PC-3 (cell line): Measurements from ENCODE around the gene JAM2. TPM values are rescaled to one million over a fixed set of nuclear protein-coding genes. Genes with fewer than 3 reads are reported as not detected.

Experiments used
- ATAC-seq: fragments of 200-7000 bp; cut with Tn5 transposase; 2 replicates; pipeline ENCODE4 v1.9.1; 2020; ENCODE audit warnings: mild to moderate bottlenecking, moderate library complexity
- BruUV-seq: library from RNA; stranded (reverse); fragments of 400-500 nt; replicated peaks from 2 replicates; lab custom pipeline; 2021; lab: Mats Ljungman, UMichigan
- CTCF ChIA-PET: fragments of 300-600 bp; sonication (Branson Sonifier 250); formaldehyde crosslinking; loops from one replicate; lab custom pipeline; 2022; ENCODE audit warnings: antibody characterized with exemption; lab: Charles Lee
- POLR2A ChIA-PET: fragments of 300-600 bp; sonication (Branson Sonifier 250); formaldehyde crosslinking; loops from one replicate; lab custom pipeline; 2022; ENCODE audit warnings: antibody characterized with exemption; ENCODE audit not compliant: unreplicated experiment; lab: Charles Lee
- DNase-seq: peaks from one replicate; pipeline ENCODE4 v3.0.0-alpha.2; 2015
- H2AFZ ChIP-seq: fragments of 300-600 bp; sonication (generic); 2 replicates; pipeline ENCODE4 v1.6.0; 2016; ENCODE audit warnings: antibody characterized with exemption, low read length
- H3F3A ChIP-seq: fragments of 300-600 bp; sonication (generic); one replicate; pipeline ENCODE4 v1.6.0; 2017; ENCODE audit warnings: antibody characterized with exemption, low read length, control low read depth, mild to moderate bottlenecking; ENCODE audit not compliant: unreplicated experiment
- H3K27ac ChIP-seq: fragments of 300-600 bp; sonication (generic); 2 replicates; pipeline ENCODE4 v1.5.1; 2016; ENCODE audit warnings: mild to moderate bottlenecking, low read length
- H3K27me3 ChIP-seq: fragments of 300-600 bp; sonication (generic); 2 replicates; pipeline ENCODE4 v1.6.1; 2016; ENCODE audit warnings: low read length, mixed read lengths
- H3K36me3 ChIP-seq: fragments of 300-600 bp; sonication (generic); 2 replicates; pipeline ENCODE4 v1.6.1; 2016; ENCODE audit warnings: low read depth, mixed run types, low read length, mixed read lengths
- H3K4me1 ChIP-seq: fragments of 300-600 bp; sonication (generic); 2 replicates; pipeline ENCODE4 v1.5.1; 2016; ENCODE audit warnings: low read length; ENCODE audit not compliant: insufficient read depth
- H3K4me2 ChIP-seq: fragments of 300-600 bp; sonication (generic); 2 replicates; pipeline ENCODE4 v1.6.0; 2016; ENCODE audit warnings: low read length
- H3K4me3 ChIP-seq: fragments of 300-600 bp; sonication (generic); 2 replicates; pipeline ENCODE4 v1.5.1; 2016; ENCODE audit warnings: mild to moderate bottlenecking, low read length, mixed read lengths
- H3K79me2 ChIP-seq: fragments of 300-600 bp; sonication (generic); 2 replicates; pipeline ENCODE4 v1.6.1; 2017; ENCODE audit warnings: low read length, mixed read lengths
- H3K9ac ChIP-seq: fragments of 300-600 bp; sonication (generic); 2 replicates; pipeline ENCODE4 v1.6.0; 2016; ENCODE audit warnings: mild to moderate bottlenecking, low read length
- H3K9me2 ChIP-seq: fragments of 300-600 bp; sonication (generic); replicated peaks from 2 replicates; pipeline ENCODE4 v1.6.1; 2016; ENCODE audit warnings: mixed run types, low read length, mixed read lengths
- H3K9me3 ChIP-seq: fragments of 300-600 bp; sonication (generic); 2 replicates; pipeline ENCODE4 v1.6.1; 2016; ENCODE audit warnings: low read length, mixed read lengths
- H4K20me1 ChIP-seq: fragments of 300-600 bp; sonication (generic); 2 replicates; pipeline ENCODE4 v1.6.1; 2016; ENCODE audit warnings: low read length, mixed read lengths
- CTCF ChIP-seq: fragments of 300-600 bp; sonication (generic); conservative IDR thresholded peaks from 2 replicates; pipeline ENCODE4 v1.5.1; 2017; ENCODE audit warnings: antibody characterized with exemption, low read depth, mild to moderate bottlenecking, low read length
- EZH2 ChIP-seq: fragments of 300-600 bp; sonication (generic); IDR thresholded peaks from one replicate; pipeline ENCODE4 v1.6.1; 2017; ENCODE audit warnings: antibody characterized with exemption, mild to moderate bottlenecking, low read length; ENCODE audit not compliant: unreplicated experiment
- EZH2phosphoT487 ChIP-seq: fragments of 300-600 bp; sonication (generic); IDR thresholded peaks from 2 replicates; pipeline ENCODE4 v1.6.1; 2018; ENCODE audit warnings: mild to moderate bottlenecking, antibody characterized with exemption, low read length, borderline replicate concordance
- intact Hi-C: fragments of 100-400 bp; cut with micrococcal nuclease; formaldehyde crosslinking; loops from 2 replicates; pipeline ENCODE4 v1.9.0; 2023
- total RNA-seq: library from RNA; depleted of rRNA; stranded (reverse); fragments of >200 nt; gene quantifications from 2 replicates; pipeline ENCODE4 v1.2.3, GENCODE V29; 2014

Gene JAM2
- total RNA-seq, 1 experiment from 2014 or later: not detected

DNA sequence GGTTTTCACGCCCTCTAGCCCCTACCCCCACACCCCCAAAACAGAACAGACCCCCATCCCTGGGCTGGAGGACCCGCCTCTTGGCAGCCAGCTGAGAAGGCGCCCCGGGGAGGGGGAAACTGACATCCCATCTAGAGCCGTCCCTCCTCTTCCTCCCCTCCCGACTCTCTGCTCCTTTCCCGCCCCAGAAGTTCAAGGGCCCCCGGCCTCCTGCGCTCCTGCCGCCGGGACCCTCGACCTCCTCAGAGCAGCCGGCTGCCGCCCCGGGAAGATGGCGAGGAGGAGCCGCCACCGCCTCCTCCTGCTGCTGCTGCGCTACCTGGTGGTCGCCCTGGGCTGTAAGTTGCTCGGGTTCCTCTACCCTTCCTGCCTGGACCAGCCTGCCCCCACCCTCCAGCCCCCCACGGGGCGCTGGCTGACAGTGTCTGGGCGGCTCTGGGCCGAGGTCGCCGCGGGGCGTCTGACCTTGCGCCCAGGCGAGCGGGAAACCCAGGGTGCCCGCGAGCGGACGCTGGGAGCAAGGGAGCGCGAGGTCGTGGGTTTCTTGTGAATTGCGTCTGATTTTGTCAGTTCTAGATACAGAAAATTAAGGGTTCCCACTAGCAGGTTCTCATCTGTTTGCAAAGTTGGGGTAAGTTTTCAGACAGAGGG lies 618 bp downstream of the JAM2 start:
- no peak overlapping the region for H3K27ac ChIP-seq
- BruUV-seq: no TSS peak
- ChIA-PET CTCF (interaction anchor here (0.6 kb wide), 1 partner anchor 221 kb away, joined by 3 read pairs; no protein-coding TSS in a partner anchor), POLR2A (no interaction called here)
- H3K4me1 ChIP-seq: no peaks in the 10 kb centered on the region
- no peak overlapping the region for H3K4me2 ChIP-seq
- peaks cover 28% of the 10 kb centered on the region for H3K27me3 ChIP-seq
- no peak overlapping the region for H3K9ac ChIP-seq
- no peaks in the 10 kb centered on the region for H3K9me3 ChIP-seq
- no peaks in the 10 kb centered on the region for H3F3A ChIP-seq
- no peaks in the 10 kb centered on the region for H4K20me1 ChIP-seq
- TF ChIP-seq EZH2phosphoT487 (no peak), EZH2 (no peak), CTCF (no peak)
- intact Hi-C loops: no loop called here
- no peaks in the 10 kb centered on the region for H3K9me2 ChIP-seq
- no peak for ATAC-seq
- no peak overlapping the region for H3K4me3 ChIP-seq
- H3K79me2 ChIP-seq: no peaks in the 10 kb centered on the region
- no peak for DNase-seq
- no peaks in the 10 kb centered on the region for H3K36me3 ChIP-seq
- no peak overlapping the region for H2AFZ ChIP-seq

DNA sequence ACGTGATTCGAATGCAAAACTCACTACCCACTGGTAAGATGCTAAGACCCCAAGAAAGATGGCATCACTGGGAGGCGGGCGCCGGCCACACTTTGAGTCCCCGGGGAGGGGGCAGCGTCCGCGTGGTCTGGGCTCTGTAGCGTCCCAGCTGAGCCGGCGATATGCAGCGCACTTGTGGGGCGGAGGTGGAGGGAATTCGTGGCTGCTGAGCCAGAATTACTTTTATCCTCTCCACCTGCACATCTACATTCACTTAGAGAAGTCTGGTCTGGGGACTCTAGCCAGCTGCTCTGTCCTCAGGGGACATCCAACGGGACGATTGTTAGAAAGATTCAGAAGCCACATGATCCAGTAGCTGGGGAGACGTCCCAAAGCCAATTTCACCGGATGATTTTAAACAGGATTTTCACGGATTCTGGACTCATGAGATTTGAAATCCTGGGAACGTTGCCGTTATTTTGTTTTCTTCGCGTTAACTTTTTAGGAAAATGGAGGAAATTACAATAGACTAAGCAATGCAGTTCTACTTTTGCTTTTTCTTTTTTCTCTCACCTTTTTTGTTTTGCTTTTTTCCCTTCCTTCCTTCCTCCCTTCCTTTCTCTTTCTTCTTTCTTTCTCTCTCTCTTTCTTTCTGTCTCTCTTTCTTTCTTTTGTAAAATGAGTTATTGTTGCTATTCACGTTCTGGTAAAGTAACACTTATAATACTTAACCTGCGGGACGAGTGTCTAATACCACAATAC lies 1.3 kb downstream of the JAM2 start:
- H3K9ac ChIP-seq: no peak overlapping the region
- no peak overlapping the region for H3K4me3 ChIP-seq
- H3K4me1 ChIP-seq: no peaks in the 10 kb centered on the region
- POLR2A ChIA-PET: no interaction called here
- H3K4me2 ChIP-seq: no peak overlapping the region
- DNase-seq (no peak), ATAC-seq (no peak)
- no TSS peak for BruUV-seq
- no peaks in the 10 kb centered on the region for H4K20me1 ChIP-seq
- no peak overlapping the region for H2AFZ ChIP-seq
- no peak for TF ChIP-seq CTCF
- TF ChIP-seq EZH2: no peak
- TF ChIP-seq EZH2phosphoT487: no peak
- no peaks in the 10 kb centered on the region for H3F3A ChIP-seq
- H3K27ac ChIP-seq: no peak overlapping the region
- no peaks in the 10 kb centered on the region for H3K9me2 ChIP-seq
- H3K36me3 ChIP-seq: no peaks in the 10 kb centered on the region
- H3K27me3 ChIP-seq: peaks cover 28% of the 10 kb centered on the region
- CTCF ChIA-PET: no interaction called here
- intact Hi-C loops: no loop called here
- no peaks in the 10 kb centered on the region for H3K9me3 ChIP-seq
- H3K79me2 ChIP-seq: no peaks in the 10 kb centered on the region

- Histone ChIP-seq H3K79me2 (no peaks in the 10 kb centered on the region), H3K9me3 (no peaks in the 10 kb centered on the region), H3K36me3 (no peaks in the 10 kb centered on the region), H2AFZ (no peak overlapping the region), H3F3A (no peaks in the 10 kb centered on the region), H3K27ac (no peak overlapping the region), H3K4me1 (no peaks in the 10 kb centered on the region), H3K4me2 (no peak overlapping the region), H3K9ac (no peak overlapping the region), H4K20me1 (no peaks in the 10 kb centered on the region), H3K9me2 (no peaks in the 10 kb centered on the region), H3K27me3 (peaks cover 28% of the 10 kb centered on the region), H3K4me3 (no peak overlapping the region)
- CTCF ChIA-PET: no interaction called here
- ATAC-seq (no peak), DNase-seq (no peak)
- no peak for TF ChIP-seq EZH2
- no peak for TF ChIP-seq EZH2phosphoT487
- TF ChIP-seq CTCF: no peak
- POLR2A ChIA-PET: no interaction called here
- no TSS peak for BruUV-seq
- intact Hi-C loops: no loop called here
Observed at GRCh38 chr21:25640943-25641292, 1.9 kb downstream of the JAM2 start.
